ENCODE measurements around the gene MRPL58.
"Not testable (repeated sequence)": the region's sequence is repeated elsewhere in the genome, so short reads cannot be mapped to it uniquely, and the experiment has no call there.

Gene MRPL58

GRCh38 chr17:75036643-75037268, 24.3 kb downstream of the MRPL58 start:
- ChIA-PET CTCF (interaction anchor here (1.5 to 3.3 kb wide), 3 partner anchors 48 to 75 kb away, joined by 4 to 26 read pairs (median 8); partner anchors contain the start of gene SLC16A5), POLR2A (interaction anchor here (0.7 kb wide), 1 partner anchor 45 kb away, joined by 3 read pairs; no protein-coding TSS in a partner anchor)
- no peak for DNase-seq (ENCODE audit: low read depth, low spot score)
- H3K4me3 ChIP-seq (ENCODE audit: low read depth, low read length) = no peak overlapping the region
- TF ChIP-seq CTCF (IDR thresholded peaks at IDR 0.05; ENCODE audit: insufficient read depth, low read length, missing control alignments) = no peak

- ChIA-PET CTCF (interaction anchor here (1.3 to 4.1 kb wide), 2 partner anchors 78 kb away, joined by 3 to 18 read pairs; no protein-coding TSS in a partner anchor), POLR2A (no interaction called here)
- no peak for TF ChIP-seq CTCF (IDR thresholded peaks at IDR 0.05; ENCODE audit: insufficient read depth, low read length, missing control alignments)
- DNase-seq (ENCODE audit: low read depth, low spot score) = no peak
- H3K4me3 ChIP-seq (ENCODE audit: low read depth, low read length) = no peak overlapping the region
Observed at GRCh38 chr17:75039238-75039637, 26.8 kb downstream of the MRPL58 start.

- DNase-seq (ENCODE audit: low read depth, low spot score) = no peak
- ChIA-PET POLR2A (interaction anchor here (0.7 kb wide), 1 partner anchor 53 kb away, joined by 3 read pairs; no protein-coding TSS in a partner anchor), CTCF (interaction anchor here (2.2 to 4.1 kb wide), 3 partner anchors 18 to 81 kb away, joined by 7 to 18 read pairs (median 8); no protein-coding TSS in a partner anchor)
- H3K4me3 ChIP-seq (ENCODE audit: low read depth, low read length) = no peak overlapping the region
- TF ChIP-seq CTCF (IDR thresholded peaks at IDR 0.05; ENCODE audit: insufficient read depth, low read length, missing control alignments) = no peak
Observed at GRCh38 chr17:75041656-75042280, 29.3 kb downstream of the MRPL58 start.

GRCh38 chr17:75043789-75044188, 31.3 kb downstream of the MRPL58 start:
- POLR2A ChIA-PET = interaction anchor here (0.6 kb wide), 1 partner anchor 9 kb away, joined by 4 read pairs; no protein-coding TSS in a partner anchor
- CTCF ChIA-PET = interaction anchor here (1.2 to 1.7 kb wide), 2 partner anchors 56 to 86 kb away, joined by 3 read pairs; no protein-coding TSS in a partner anchor
- not testable (repeated sequence) for H3K4me3 ChIP-seq (ENCODE audit: low read depth, low read length)

GRCh38 chr17:75044716-75045115, 32.2 kb downstream of the MRPL58 start:
- POLR2A ChIA-PET = no interaction called here
- TF ChIP-seq CTCF (IDR thresholded peaks at IDR 0.05; ENCODE audit: insufficient read depth, low read length, missing control alignments) = no peak
- CTCF ChIA-PET = interaction anchor here (1.0 to 1.7 kb wide), 3 partner anchors 10 to 87 kb away, joined by 3 read pairs; no protein-coding TSS in a partner anchor
- no peak for DNase-seq (ENCODE audit: low read depth, low spot score)
- no peak overlapping the region for H3K4me3 ChIP-seq (ENCODE audit: low read depth, low read length)

More at GRCh38 chr17:75043789-75044188, 31.3 kb downstream of the MRPL58 start:
- not testable (repeated sequence) for DNase-seq (ENCODE audit: low read depth, low spot score)

- CTCF ChIA-PET = interaction anchor here (1.5 kb wide), 1 partner anchor 85 kb away, joined by 7 read pairs; no protein-coding TSS in a partner anchor
- not testable (repeated sequence) for DNase-seq (ENCODE audit: low read depth, low spot score)
- POLR2A ChIA-PET = interaction anchor here (1.5 to 3.3 kb wide), 3 partner anchors 11 to 33 kb away, joined by 4 to 18 read pairs (median 8); partner anchors contain the start of gene MRPL58
- H3K4me3 ChIP-seq (ENCODE audit: low read depth, low read length) = peak overlapping the region; percentile 99
Observed at GRCh38 chr17:75045946-75046406, 33.5 kb downstream of the MRPL58 start.

All from AG04449 (cell line).